Prostate gland (tissue), 2 donors: ENCODE results near the gene EIPR1.

Experiments
- CTCF ChIP-seq, 4 experiments: fragments of 200-600 bp in 2 of 4; fragments of 450-650 bp in 2 of 4; sonication (generic) in 2 of 4; IDR thresholded peaks; 1 replicate in 3 of 4; 2 replicates in 1 of 4; pipeline ENCODE4 v1.5.1; 2016 to 2019; ENCODE audit warnings: antibody characterized with exemption in 4 of 4, mild to moderate bottlenecking in 2 of 4, moderate library complexity in 2 of 4
- POLR2A ChIP-seq: fragments of 450-650 bp; IDR thresholded peaks from one replicate; pipeline ENCODE4 v1.6.1; 2016; ENCODE audit warnings: antibody characterized with exemption, mild to moderate bottlenecking
- POLR2AphosphoS5 ChIP-seq: sonication (generic); formaldehyde crosslinking; IDR thresholded peaks from one replicate; pipeline ENCODE4 v1.6.1; 2017; ENCODE audit warnings: antibody characterized with exemption

- peak; percentile 7 for TF ChIP-seq POLR2AphosphoS5
- TF ChIP-seq CTCF (IDR thresholded peaks at IDR 0.05): no peak
- TF ChIP-seq POLR2A: no peak
These were observed 205.2 kb downstream of the EIPR1 start for GRCh38 chr2:3172265-3172935.
